Measurements from ENCODE around the gene EEA1.

EEA1 gene

DNA sequence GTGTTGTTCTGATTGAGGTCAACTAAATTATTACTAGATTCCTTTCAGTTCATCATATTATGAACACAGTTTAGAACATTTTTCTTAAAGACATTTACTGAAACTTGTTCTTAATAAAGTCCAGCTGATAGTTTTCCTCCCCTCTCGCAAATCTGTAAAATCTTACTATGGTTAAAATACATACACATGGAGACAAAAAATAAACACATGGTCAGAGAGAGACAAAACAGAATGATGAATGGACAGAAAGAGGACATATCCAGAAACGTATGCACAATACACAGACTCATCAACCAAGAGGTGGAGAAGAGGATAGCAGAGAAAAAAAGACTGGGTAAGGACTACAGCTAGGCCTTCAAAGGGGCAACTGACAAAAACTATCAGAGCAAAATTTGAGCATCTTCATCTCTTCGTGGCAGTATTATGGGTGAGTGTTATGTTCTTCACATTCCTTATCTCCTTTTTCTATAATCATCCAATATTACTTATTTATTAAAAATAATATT, 38.4 kb downstream of the EEA1 start:
- DNase-seq: no peak

DNA sequence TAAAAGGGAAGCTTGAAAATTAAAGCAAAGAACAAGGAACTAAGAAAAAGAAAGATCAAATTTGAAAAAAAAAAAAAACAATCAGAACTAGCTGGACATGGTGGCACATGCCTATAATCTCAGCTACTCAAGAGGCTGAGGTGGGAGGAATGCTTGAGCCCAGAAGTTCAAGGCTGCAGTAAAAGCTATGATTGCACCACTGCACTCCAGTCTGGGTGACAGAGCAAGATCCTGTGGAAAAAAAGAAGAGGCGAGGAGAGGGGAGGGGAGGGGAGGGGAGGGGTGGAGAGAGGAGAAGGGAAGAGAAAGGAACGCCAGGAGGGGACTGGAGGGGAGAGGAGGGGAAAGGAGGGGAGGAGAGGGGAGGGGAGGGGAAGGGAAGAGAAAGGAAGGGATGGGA, 43.0 kb downstream of the EEA1 start:
- no peak for DNase-seq

- no peak for DNase-seq
Measured at GRCh38 chr12:92879698-92880322, 49.3 kb downstream of the EEA1 start.

GRCh38 chr12:92877904-92878303, 51.2 kb downstream of the EEA1 start:
- no peak for DNase-seq

- DNase-seq: no peak
Measured at GRCh38 chr12:92876496-92876895, 52.6 kb downstream of the EEA1 start.

- no peak for DNase-seq
Measured at GRCh38 chr12:92871116-92871515, 58.0 kb downstream of the EEA1 start.

DNA sequence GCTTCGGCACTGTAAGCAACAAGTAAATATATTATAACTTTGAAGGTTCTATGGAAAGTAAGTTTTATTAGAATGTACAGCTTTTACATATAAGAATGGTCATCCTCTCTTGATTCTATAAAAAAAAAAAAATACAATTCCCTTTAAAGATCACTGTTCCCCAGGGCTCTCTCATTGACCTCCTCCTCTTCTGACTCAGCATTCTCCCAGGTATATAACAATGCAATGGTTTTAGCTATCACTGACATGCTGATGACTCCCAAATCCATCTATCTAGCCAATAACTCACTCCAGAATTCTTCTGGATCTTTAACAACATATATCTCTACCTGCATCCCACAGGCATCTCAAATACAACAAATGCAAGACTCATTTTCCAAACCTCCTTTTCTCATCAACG, 62.7 kb downstream of the EEA1 start:
- DNase-seq: no peak

GRCh38 chr12:92863251-92863650, 65.8 kb downstream of the EEA1 start:
- no peak for DNase-seq

DNA sequence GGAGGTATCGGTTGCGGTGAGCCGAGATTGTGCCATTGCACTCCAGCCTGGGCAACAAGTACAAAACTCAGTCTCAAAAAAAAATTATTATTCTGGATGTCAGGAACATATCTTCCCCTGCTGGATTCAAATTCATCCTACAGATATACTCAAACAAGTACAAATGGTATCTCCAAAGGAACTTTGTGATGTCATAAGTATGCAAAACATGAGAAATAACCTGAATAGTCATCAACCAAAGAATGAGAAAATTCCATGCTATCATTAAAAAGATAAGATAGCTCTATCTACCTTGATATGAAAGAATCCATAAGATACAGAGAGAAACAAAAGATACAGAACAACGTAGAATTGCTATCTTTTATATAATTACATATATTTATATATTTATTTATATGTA, 67.7 kb downstream of the EEA1 start:
- DNase-seq: no peak

DNA sequence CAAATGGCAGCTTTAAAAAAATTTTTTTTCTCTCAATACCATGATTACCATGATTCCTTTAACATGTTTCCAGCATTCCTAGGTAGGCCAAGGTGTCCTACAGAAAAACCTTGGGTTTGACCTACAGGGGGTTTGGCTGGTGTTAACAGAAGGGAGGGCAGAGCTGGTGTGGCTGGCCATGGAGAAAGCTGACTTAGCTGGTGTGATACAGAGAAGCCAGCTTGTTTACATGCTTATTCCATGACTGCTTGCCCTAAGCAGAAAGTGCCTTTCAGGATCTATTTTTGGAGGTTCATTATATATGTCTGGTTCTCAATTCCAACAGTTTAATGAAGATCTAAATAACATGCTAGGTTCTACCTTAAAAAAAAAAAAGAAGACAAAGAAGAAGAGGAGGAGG, 68.6 kb downstream of the EEA1 start:
- DNase-seq: no peak

GRCh38 chr12:92859650-92860386, 69.3 kb downstream of the EEA1 start:
- no peak for DNase-seq

GRCh38 chr12:92857818-92858217, 71.3 kb downstream of the EEA1 start:
- no peak for DNase-seq

DNA sequence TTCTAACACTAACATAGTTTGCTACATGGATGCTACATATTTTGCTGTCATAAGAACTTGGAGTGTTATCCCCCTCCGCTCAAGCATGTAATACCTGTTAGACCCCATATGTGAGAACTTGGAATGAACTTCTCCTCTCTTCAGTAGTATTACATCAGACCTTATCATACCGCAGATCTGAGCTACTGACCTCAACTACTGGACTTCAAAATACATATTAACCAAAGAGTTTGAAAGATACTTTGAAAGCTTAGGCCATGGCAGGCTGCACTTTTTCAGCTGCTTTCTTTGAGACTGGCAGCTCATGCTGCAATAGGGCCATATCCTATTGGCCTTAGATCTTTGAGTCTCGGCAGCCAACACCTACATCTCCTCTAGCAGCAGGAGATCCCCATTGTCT, 74.8 kb downstream of the EEA1 start:
- no peak for DNase-seq

DNA sequence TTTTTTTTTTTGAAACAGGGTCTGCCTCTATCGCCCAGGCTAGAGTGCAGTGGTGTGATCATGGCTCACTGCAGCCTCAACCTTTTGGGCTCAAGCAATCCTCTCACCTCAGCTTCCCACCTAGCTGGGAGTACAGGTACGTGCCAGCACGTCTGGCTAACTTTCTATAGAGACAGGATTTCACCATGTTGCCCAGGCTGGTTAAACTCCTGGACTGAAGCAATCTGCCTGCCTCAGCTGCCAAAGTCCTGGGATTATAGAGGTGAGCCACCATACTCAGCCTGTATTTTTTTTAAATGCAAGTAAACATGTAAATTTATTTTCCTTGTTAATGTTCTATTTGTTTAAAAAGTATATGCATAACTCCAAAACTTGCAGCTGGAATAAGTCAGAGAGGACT, 80.4 kb downstream of the EEA1 start:
- no peak for DNase-seq

DNA sequence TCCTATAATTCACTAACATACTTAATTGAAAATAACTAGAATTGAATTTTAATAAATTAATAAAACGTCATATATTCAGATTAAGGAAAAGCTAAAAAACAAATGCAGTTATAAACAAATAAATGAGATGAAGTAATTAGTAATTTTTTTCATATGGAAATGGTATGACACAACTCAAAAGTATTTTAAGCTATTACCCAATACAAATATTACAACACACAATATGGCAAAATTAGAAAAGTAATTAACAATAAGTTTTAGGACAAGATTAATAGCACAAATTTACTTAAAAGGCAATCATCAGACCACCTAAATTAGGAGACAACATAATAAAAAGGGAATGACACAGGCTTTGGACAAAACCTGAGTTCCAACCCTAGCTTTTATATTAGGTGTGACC, 81.7 kb downstream of the EEA1 start:
- no peak for DNase-seq

DNA sequence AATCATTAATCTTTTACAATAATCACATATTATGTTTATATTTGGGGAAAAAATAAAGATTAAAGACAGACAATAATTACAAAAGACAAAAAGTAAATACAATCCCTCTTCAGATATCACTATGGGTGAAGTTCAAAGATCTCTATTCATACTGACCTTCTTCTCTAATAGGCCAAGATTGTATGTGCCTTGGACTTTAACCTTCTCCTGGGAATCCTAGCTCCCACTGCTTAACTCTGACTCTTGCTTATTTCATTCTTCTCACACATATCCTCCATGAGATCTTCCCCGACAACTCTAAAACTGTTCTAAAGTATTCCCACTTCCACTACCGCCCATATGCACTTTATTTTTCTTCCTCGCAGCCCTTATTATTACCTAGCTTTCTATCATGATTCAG, 83.8 kb downstream of the EEA1 start:
- no peak for DNase-seq

DNA sequence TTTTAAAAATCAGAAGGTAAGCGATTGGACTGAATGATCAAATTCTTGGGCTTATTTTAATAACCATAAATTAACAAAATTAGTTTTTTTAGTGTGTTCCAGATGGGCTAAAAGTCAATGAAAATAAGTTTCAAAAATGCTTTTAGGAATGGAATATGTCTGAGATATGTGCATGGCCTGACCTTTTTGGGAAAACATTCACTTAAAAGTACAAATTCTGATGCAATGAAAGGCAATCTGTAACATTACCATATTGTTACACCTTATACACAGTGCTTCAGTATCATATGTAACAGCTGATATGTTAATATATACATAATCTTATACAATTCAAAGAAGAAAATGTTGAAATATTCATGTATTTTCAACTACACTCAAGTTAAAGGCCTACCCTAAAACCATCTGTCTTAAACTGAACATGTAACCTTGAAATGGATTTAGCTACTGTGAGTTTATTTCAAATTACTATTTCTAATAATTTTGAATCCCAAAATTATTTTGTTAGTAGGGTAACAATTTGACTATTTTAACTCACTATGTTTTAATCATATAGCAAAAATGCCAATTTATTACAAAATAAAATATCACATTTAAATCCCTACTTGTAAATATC, 84.8 kb downstream of the EEA1 start:
- no peak for DNase-seq

DNA sequence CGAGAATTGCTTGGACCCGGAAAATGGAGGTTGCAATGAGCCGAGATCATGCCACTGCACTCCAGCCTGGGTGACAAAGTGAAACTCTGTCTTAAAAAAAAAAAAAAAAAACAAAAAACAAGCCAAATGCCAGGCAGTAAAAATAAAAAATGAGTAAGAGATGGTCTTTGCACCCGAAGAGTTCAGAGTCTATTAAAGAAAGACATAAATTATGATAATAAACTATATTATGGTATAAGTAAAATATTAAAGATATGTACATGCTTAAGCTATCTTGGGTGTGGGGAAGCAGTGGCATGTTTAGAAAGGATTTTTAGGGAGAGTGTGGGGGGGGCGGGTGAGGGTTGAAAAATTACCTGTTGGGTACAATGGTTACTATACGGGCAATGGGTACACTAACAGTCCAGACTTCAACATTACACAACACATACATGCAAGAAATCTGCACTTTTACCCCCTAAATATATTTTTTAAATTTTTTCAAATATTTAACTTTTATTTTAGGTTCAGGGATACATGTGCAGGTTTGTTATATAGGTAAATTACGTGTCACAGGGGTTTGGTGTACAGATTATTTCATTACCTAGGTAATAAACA, 99.3 kb downstream of the EEA1 start:
- no peak for DNase-seq

- DNase-seq: no peak
Measured at GRCh38 chr12:92828565-92828964, 100.5 kb downstream of the EEA1 start.

DNA sequence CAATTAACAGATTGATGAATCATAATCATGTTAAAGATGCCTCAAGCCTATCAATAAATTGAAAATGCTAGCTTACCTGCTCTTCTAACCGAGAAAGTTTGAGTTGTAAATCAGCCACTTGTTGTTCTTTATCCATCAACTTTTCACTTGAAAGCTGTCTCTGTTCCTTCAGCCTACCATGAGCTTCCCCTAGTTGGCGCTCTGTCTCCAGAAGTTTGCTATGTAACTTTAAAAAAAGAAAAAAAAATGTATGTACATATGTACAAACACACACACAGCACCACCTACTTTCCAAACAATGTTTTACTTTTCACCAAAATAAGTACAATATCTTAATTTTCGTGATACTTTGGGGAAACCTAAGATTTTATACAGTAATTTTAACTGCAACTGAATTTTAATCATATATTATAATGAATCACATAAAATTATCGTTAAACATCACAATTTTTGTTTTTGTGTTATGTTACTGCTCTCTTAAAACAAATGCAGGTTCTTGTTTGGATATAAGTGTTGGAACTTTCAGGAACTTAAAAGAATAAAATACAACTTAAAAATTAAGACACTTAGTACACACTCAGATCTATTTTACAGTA, 101.2 kb downstream of the EEA1 start:
- DNase-seq: no peak

- no peak for DNase-seq
Measured at GRCh38 chr12:92821142-92821541, 108.0 kb downstream of the EEA1 start.

DNA sequence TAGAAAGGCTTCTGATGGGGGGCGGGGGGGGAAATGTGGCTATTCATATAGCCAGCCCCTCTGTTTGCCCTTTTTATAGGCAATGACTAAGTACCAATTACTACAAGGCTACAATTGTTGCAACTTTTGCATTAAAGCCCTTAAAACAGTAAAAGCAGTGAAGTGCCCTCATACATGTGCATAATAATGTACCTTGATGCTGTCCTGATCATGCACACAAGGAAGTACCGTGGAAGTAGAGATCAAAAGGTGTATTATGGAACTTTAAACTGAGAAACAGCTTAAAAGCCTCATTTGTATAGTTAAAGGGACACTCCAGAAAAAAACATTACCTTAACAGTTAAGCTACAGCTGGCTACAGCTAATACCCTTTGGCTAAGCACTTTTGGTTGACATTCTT, 114.5 kb downstream of the EEA1 start:
- no peak for DNase-seq

Measured in hypothalamus (tissue), 51 donors.